Stimulated activated memory B cell treated with anti-CD40 and anti-IgM and Interleukin-4, amounts not matched to agents 10 μg/mL and 1 μg/mL and 100 μg/mL, for 72 hours (primary cell): ENCODE results near the gene POU3F1.

Experiments
- ATAC-seq: fragments of 150-1000 bp; cut with Tn5 transposase; 2 replicates; pipeline ENCODE4 v1.10.0; 2021
- H3K27ac Mint-ChIP-seq: one replicate; pipeline ENCODE4 v1.8.0; 2022; ENCODE audit warnings: mild to moderate bottlenecking, mixed read lengths
- H3K27me3 Mint-ChIP-seq: one replicate; pipeline ENCODE4 v1.8.0; 2022; ENCODE audit warnings: mixed read lengths
- H3K36me3 Mint-ChIP-seq: one replicate; pipeline ENCODE4 v1.8.0; 2022; ENCODE audit warnings: mixed read lengths
- H3K4me1 Mint-ChIP-seq: one replicate; pipeline ENCODE4 v1.8.0; 2022; ENCODE audit warnings: mixed read lengths
- H3K4me3 Mint-ChIP-seq: one replicate; pipeline ENCODE4 v1.8.0; 2022; ENCODE audit warnings: mild to moderate bottlenecking, moderate library complexity, mixed read lengths
- H3K9me3 Mint-ChIP-seq: one replicate; pipeline ENCODE4 v1.8.0; 2022; ENCODE audit warnings: mixed read lengths

POU3F1 gene

DNA sequence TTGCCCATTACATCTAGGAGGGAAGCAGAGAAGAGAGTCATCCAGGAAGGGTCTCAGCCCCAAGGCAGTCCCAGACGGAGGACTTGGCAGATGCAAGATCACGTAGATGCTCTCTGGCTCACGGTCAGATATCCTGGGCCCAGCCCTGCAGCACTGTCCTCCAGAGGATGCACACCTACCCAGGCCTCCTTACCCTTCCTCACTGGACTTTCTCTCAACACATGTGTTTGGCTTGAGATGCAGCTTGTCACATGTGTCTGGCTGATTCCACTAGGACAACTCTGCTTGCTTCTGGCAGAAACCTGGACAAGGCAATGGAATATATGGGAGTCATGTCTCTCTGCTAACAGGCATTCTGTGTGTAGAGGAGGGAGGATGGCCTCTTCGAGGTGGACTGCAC is 32.4 kb upstream of the POU3F1 start:
- Mint-ChIP-seq H3K36me3 (no peaks in the 10 kb centered on the region), H3K27ac (no peak overlapping the region), H3K4me1 (no peaks in the 10 kb centered on the region)

DNA sequence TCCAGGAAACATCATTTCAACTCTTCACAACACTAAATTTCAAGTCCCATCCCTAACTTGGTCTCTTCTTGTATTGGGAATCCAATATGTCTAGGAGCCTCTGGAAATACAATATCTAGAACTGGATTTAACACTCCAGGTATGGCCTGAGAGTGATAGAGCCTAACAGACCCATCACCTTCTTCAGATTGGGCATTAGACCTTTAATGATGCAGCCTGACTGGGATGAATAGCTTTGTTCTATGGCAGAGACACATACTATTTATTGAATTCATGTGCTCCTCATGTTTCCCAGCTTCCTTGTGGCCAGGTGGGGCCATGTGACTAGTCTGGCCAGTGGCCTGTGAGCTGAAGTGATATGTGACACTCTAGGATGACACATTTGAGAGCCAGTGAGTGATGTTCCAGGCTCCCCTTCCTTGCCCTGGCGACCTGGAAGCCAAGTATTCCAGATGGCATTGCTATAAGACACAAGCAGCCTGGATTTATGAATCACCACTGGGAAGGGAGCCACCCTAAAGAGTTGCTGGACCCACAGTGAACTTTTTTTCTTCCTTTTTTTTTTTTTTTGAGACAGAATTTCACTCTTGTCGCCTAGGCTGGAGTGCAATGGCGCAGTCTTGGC is 31.0 kb upstream of the POU3F1 start:
- Mint-ChIP-seq H3K27ac (no peak overlapping the region), H3K27me3 (peaks cover 13% of the 10 kb centered on the region), H3K4me1 (peaks cover 7% of the 10 kb centered on the region), H3K36me3 (no peaks in the 10 kb centered on the region), H3K9me3 (no peaks in the 10 kb centered on the region), H3K4me3 (no peak overlapping the region)
- ATAC-seq, result no peak

More for the DNA sequence above, 32.4 kb upstream of the POU3F1 start:
- H3K27me3 Mint-ChIP-seq, result no peaks in the 10 kb centered on the region
- no peak overlapping the region for H3K4me3 Mint-ChIP-seq
- no peak for ATAC-seq
- H3K9me3 Mint-ChIP-seq, result no peaks in the 10 kb centered on the region

DNA sequence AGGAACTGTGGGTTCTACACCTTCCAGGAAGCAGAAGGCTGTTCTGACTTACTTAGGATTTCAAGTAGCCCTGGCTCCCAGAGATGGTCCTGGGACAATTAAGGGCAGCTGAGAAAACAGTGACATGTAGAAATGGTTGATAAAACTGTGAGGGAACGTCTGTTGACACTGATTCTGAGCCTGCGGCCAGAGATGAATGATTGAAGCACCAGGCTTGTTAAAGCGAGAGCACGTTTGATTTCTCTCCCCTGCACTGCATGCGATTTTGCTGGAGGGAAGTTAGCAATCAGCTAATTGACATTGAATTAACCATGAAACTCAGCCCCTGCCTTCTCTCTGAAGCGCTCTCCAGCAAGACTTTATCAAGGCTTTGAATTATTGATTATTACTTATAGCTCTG is 29.9 kb upstream of the POU3F1 start:
- H3K4me3 Mint-ChIP-seq, result no peak overlapping the region
- H3K36me3 Mint-ChIP-seq, result no peaks in the 10 kb centered on the region
- no peak overlapping the region for H3K27ac Mint-ChIP-seq
- H3K4me1 Mint-ChIP-seq, result peaks cover 11% of the 10 kb centered on the region
- ATAC-seq, result no peak
- H3K27me3 Mint-ChIP-seq, result peaks cover 18% of the 10 kb centered on the region
- no peaks in the 10 kb centered on the region for H3K9me3 Mint-ChIP-seq

DNA sequence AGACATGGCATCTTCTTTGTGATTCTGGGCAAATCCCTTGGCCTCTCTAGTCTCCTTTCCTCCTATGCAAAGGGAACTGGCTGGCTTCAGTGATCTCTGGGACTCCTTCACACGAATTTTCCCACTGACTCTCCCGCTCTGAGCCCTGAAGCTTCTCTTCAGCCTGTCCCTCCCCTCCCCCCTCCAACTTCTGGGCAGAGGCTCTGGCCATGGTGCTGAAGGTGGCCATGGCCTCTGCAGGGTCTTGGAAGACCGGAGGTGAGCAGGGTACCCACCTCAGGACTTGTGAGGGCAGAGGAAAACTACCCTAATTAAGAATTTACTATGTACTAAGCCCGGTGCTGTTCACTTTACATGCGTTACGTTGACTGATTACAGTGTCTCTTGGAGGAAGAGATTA is 29.4 kb upstream of the POU3F1 start:
- peaks cover 21% of the 10 kb centered on the region for H3K27me3 Mint-ChIP-seq
- no peaks in the 10 kb centered on the region for H3K9me3 Mint-ChIP-seq
- H3K36me3 Mint-ChIP-seq, result no peaks in the 10 kb centered on the region
- no peak for ATAC-seq
- H3K4me3 Mint-ChIP-seq, result no peak overlapping the region
- H3K4me1 Mint-ChIP-seq, result peaks cover 11% of the 10 kb centered on the region
- no peak overlapping the region for H3K27ac Mint-ChIP-seq

DNA sequence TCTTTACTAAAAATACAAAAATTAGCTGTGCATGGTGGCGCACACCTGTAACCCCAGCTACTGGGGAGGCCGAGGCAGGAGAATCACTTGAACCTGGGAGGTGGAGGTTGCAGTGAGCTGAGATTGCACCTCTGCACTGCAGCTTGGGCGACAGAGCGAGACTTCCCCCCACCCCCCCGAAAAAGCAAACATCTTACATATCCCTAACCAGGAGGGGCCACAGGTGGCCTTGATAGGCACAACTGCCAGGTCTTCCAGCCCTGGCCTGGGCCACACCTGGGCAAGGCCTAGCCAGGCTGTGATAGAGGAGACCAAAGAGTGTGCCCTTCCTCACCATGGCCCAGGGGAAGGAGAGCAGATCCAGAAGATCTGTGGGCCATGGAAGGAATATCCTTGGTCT is 28.6 kb upstream of the POU3F1 start:
- H3K36me3 Mint-ChIP-seq, result no peaks in the 10 kb centered on the region
- no peak for ATAC-seq
- no peaks in the 10 kb centered on the region for H3K9me3 Mint-ChIP-seq
- H3K27me3 Mint-ChIP-seq, result peaks cover 29% of the 10 kb centered on the region
- peaks cover 11% of the 10 kb centered on the region for H3K4me1 Mint-ChIP-seq
- no peak overlapping the region for H3K27ac Mint-ChIP-seq
- H3K4me3 Mint-ChIP-seq, result no peak overlapping the region

DNA sequence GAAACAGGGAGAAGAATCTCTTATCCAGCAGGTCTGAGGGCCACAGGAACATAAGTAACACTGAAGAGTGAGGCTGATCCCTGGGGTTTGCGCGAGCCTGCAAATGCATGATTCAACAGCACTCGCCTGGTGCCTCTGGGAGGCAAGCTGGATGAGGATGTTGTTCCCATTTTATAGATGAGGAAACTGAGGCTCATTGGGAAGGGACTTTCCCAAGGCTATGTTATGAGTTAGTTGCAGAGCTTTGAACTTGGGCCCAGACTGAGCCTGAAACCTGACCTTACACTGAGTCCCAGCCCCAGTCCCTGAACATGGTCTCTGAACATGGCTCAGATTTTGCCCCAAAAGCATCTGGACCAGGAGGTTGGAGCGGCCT is 27.7 kb upstream of the POU3F1 start:
- Mint-ChIP-seq H3K27me3 (peaks cover 36% of the 10 kb centered on the region), H3K36me3 (no peaks in the 10 kb centered on the region)

DNA sequence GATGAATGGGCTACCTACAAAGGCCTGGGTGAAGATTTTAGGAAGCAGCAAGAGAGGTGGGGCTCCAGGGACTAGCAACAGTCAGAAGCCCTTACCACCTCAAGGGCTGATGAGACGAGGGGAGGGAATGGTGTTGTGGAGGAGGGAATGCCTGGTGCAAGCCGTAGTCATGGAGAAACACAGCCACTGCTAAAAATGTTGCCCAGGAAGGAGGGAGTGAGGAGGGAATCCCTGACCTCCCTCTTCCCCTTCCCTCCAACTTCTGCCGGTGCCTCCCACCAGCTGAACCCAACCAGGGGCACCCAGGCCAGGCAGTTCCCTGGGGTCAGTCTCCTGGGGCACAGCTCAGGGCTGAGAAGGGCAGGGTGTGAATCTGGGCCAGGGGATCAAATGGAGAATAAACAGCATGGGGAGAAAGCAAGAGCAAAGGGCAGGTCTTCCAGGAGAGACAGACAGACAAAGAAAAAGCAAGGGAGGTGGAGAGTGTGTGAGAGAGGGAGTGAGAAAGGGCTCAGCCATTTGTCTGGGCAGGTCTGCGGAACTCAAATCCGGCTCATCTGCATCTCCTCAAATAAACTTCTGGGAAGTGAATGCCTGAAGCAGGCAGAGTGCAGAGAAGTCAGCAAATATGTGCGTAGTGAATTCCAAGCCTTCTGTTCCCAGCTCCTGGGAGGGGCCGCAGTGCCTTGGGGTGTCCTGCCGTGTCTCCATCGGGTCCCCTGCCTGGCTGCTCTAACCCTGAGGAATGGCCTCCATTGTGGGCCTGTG is 27.1 kb upstream of the POU3F1 start:
- Mint-ChIP-seq H3K36me3 (no peaks in the 10 kb centered on the region), H3K9me3 (no peaks in the 10 kb centered on the region), H3K27me3 (peaks cover 39% of the 10 kb centered on the region), H3K4me3 (no peak overlapping the region), H3K4me1 (peaks cover 12% of the 10 kb centered on the region), H3K27ac (no peak overlapping the region)
- no peak for ATAC-seq

More for the DNA sequence above, 27.7 kb upstream of the POU3F1 start:
- H3K9me3 Mint-ChIP-seq, result no peaks in the 10 kb centered on the region
- no peak overlapping the region for H3K27ac Mint-ChIP-seq
- ATAC-seq, result no peak
- no peak overlapping the region for H3K4me3 Mint-ChIP-seq
- peaks cover 11% of the 10 kb centered on the region for H3K4me1 Mint-ChIP-seq

DNA sequence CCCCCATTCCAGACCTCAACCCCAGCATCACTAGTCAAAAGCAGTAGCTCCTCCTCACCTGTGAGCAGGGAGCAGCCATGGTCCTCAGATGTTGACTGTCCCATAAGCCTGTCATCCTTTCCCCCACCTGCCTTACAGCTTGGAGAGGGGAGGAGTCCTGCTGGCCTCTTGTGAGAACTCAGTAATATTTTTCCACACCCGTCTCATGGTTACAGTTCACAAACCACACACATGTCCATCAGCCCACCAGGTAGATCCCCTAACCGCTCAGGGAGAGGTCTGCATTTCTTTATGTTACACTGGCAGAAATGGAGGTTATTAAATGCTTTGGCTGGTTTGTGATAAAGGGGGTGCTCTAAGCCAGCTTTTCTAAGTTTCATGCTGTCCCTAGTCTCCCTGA is 26.3 kb upstream of the POU3F1 start:
- no peak overlapping the region for H3K27ac Mint-ChIP-seq
- H3K9me3 Mint-ChIP-seq, result no peaks in the 10 kb centered on the region
- no peak for ATAC-seq
- peaks cover 46% of the 10 kb centered on the region for H3K27me3 Mint-ChIP-seq
- H3K4me3 Mint-ChIP-seq, result no peak overlapping the region
- no peaks in the 10 kb centered on the region for H3K36me3 Mint-ChIP-seq
- peaks cover 21% of the 10 kb centered on the region for H3K4me1 Mint-ChIP-seq

DNA sequence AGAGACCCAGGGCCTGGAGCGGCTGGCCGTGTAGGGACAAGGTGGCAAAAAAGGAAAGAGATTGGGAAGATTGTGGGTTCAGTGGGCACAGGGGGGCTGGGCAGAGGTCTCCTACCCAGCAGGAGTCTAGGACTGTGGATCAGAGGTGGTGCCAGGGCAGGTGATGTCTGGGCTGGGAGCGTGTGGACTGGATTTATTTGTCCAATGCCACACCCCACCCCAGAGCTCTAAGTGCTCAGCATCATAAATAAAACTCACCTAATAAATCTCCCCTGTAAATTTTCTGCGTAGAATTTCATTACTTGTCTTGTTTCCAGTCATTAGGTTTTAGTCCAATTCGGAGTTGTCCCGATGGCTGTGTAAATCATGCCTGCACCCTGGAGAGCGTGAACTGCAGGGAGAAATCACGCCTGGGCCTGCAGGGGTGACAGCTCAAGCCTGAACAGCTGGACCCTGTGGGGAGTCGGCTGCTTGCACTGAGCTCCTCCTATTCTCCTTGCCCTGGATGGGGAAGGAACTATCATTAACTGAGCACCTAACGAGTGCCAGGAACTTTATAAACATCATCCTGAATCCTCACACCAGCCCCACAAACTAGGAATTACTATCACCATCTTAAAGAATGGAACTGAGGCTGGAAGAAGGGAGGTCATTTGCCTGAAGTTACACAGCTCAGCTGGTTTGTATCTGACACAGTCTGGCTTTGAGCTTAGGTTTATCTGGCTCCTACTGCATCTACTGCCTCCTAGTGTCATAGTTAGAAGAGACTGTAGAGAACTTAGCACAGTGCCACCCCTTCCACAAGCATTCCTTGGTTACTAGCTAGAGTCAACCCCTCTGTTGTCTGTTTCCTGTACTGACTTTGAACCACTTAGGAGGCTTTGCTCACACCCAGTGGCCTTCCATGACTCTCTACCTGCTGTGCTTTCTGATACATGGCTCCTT is 25.0 kb upstream of the POU3F1 start:
- Mint-ChIP-seq H3K27me3 (peaks cover 55% of the 10 kb centered on the region), H3K4me3 (no peak overlapping the region), H3K4me1 (peaks cover 22% of the 10 kb centered on the region), H3K36me3 (no peaks in the 10 kb centered on the region), H3K9me3 (no peaks in the 10 kb centered on the region), H3K27ac (no peak overlapping the region)
- peak; percentile 76 for ATAC-seq

DNA sequence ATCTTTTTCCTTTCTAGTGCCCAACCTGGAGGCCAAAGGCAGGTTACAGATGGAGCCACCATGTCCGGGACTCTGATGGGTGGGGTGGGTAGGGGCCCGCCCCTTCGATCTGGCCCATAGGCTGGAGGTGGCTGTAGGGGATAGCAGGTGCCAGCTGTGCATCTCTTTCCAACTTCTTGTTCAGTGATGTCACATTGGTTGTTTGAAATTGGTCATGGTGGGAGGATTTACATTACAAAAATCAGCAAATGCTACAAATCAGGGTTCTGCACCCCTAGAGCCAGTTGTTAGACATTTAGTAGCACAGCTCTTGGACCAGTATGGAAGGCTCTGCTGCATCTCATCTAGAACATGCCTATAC is 22.4 kb upstream of the POU3F1 start:
- Mint-ChIP-seq H3K36me3 (no peaks in the 10 kb centered on the region), H3K4me1 (peaks cover 23% of the 10 kb centered on the region), H3K27me3 (peaks cover 55% of the 10 kb centered on the region), H3K9me3 (no peaks in the 10 kb centered on the region), H3K27ac (no peak overlapping the region), H3K4me3 (no peak overlapping the region)
- no peak for ATAC-seq

DNA sequence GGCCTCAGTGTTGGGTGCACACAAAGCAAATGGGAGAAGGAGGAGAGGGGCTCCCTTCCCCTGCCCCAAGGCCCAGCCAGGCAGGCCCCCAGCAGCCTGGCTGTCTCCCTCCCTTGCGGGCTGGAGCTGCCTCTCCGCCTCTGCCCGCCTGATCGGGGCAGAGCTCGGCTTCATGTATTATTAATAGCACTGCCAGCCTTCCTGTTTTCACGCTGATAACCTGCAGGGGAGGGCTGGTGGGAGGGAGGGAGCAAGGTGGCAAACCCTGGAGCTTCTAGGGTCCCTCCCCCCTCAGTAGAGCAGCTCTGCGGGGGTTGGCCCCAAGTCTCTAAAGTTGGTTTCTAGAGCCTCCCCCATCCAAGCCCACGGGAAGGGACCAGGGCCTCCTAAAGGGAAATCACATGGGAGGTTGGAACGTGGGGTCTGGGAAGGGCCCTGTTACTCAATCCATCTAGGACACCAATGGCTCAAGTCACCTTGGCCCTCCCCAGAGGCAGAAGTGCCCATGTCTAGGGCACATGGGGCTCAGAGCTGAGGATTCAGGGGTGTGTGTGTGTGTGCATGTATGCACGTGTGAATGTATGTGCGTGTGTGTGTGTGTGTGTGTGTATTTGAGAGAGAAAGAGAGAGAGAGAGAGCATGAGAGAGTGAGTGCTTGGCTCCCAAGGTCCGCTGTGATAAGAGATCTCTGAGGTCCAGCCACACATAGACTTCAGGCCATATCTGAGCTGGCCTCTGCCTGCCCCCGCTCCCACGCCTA is 21.8 kb upstream of the POU3F1 start:
- ATAC-seq, result peak; percentile 17
- Mint-ChIP-seq H3K4me1 (peaks cover 29% of the 10 kb centered on the region), H3K4me3 (no peak overlapping the region), H3K27ac (peak overlapping the region; percentile 6), H3K27me3 (peaks cover 50% of the 10 kb centered on the region), H3K9me3 (no peaks in the 10 kb centered on the region), H3K36me3 (no peaks in the 10 kb centered on the region)

DNA sequence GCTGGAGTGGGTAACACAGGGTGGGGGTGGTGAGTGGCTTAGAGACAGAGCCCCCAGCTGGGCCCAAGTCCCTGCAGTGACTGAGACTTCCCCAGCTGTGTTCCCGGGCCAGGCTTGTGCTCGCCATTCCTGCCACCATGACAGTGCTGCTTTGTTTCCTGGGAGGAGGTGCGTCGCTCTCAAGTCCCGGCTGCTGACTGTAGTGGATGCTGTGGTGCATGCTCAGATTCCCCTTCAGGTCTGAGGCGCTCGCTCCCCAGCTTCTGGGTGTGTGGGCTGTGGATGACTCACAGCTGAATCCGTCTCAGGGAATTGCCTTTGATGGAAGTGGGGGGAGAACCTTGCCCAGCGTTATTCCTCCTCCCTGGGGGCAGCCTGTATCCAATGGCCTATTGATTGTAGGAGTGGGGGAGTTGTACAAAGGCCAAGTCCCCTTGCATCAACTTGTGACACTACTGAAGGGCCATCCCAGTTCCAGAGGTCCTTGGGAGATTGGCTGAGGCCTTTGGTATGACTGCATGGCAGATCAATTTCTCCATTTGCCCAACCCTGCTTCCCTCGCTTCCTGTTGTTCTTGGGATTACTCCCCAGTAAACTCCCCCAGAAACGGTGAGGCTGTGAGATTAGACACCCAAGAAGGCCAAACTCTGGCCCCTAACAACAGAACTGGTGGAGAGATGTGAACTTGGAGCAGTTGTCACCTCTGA is 17.8 kb upstream of the POU3F1 start:
- H3K9me3 Mint-ChIP-seq, result no peaks in the 10 kb centered on the region
- no peak overlapping the region for H3K4me3 Mint-ChIP-seq
- H3K27ac Mint-ChIP-seq, result no peak overlapping the region
- no peak for ATAC-seq
- peaks cover 41% of the 10 kb centered on the region for H3K4me1 Mint-ChIP-seq
- peaks cover 19% of the 10 kb centered on the region for H3K27me3 Mint-ChIP-seq
- H3K36me3 Mint-ChIP-seq, result no peaks in the 10 kb centered on the region

DNA sequence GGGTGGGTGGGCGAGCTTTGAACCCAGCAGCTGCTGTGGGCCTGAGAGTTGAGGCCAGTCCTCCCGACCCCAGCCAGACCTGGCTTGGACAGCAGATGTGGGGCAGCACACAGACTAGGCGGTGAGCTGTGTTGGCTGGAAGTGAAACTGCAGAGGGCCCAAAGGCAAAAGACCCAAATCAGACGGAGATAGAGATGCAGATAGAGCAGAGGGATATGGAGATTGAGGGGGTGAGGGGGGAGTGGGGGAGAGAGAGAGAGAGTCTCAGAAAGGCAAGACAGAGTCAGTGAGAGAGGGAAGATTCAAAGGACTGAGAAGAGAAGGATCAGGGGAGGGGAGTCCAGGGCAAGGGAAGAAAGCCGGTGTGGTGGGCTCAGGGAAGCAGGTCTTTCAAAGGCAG is 17.0 kb upstream of the POU3F1 start:
- Mint-ChIP-seq H3K27ac (no peak overlapping the region), H3K4me1 (peaks cover 38% of the 10 kb centered on the region), H3K4me3 (no peak overlapping the region), H3K9me3 (no peaks in the 10 kb centered on the region), H3K36me3 (no peaks in the 10 kb centered on the region), H3K27me3 (peaks cover 15% of the 10 kb centered on the region)
- ATAC-seq, result no peak
